HepG2 (cell line): ENCODE results near the gene DDR2. TPM values are rescaled to one million over a fixed set of nuclear protein-coding genes. Genes with fewer than 3 reads are reported as not detected.

Experiments
- FOXK1 ChIP-seq: sonication (generic); formaldehyde crosslinking; IDR thresholded peaks from 2 replicates; pipeline ENCODE4 v1.4.0; 2020; ENCODE audit warnings: low read depth, missing genetic modification reagents, borderline replicate concordance
- KLF12 ChIP-seq: sonication (generic); formaldehyde crosslinking; IDR thresholded peaks from 2 replicates; pipeline ENCODE4 v1.4.0; 2020; ENCODE audit warnings: missing genetic modification reagents, borderline replicate concordance
- MLLT10 ChIP-seq: sonication (generic); formaldehyde crosslinking; IDR thresholded peaks from 2 replicates; pipeline ENCODE4 v1.4.0; 2020; ENCODE audit warnings: missing genetic modification reagents
- PAF1 ChIP-seq: IDR thresholded peaks from 2 replicates; pipeline ENCODE4 v1.6.1; 2016; ENCODE audit warnings: missing genetic modification reagents, missing compliant biosample characterization
- SOX13 ChIP-seq, 3 experiments: fragments of 450-650 bp in 1 of 3; sonication (generic) in 1 of 3; formaldehyde crosslinking in 1 of 3; IDR thresholded peaks in 2 of 3; conservative IDR thresholded peaks in 1 of 3; 2 replicates each; pipeline versions ENCODE4 v1.5.0 to v1.6.1; 2016 to 2020; ENCODE audit warnings: antibody characterized with exemption in 1 of 3, mild to moderate bottlenecking in 1 of 3, missing compliant biosample characterization in 1 of 3, missing genetic modification reagents in 1 of 3, moderate library complexity in 1 of 3
- ZMYM2 ChIP-seq: sonication (generic); formaldehyde crosslinking; IDR thresholded peaks from 2 replicates; pipeline ENCODE4 v1.8.0; 2022; ENCODE audit warnings: mild to moderate bottlenecking, missing genetic modification reagents
- ZNF136 ChIP-seq: sonication (generic); formaldehyde crosslinking; IDR thresholded peaks from 2 replicates; pipeline ENCODE4 v1.8.1; 2022; ENCODE audit warnings: low read depth, mild to moderate bottlenecking, moderate library complexity, missing genetic modification reagents
- ZNF615 ChIP-seq: sonication (generic); formaldehyde crosslinking; IDR thresholded peaks from 2 replicates; pipeline ENCODE4 v1.5.0; 2020; ENCODE audit warnings: mild to moderate bottlenecking, missing genetic modification reagents, borderline replicate concordance
- ZNF883 ChIP-seq: sonication (generic); formaldehyde crosslinking; IDR thresholded peaks from 2 replicates; pipeline ENCODE4 v1.5.1; 2020; ENCODE audit warnings: mild to moderate bottlenecking, missing genetic modification reagents; ENCODE audit errors: not compliant biosample characterization
- polyA plus RNA-seq, 8 experiments: library from polyadenylated mRNA; depleted of rRNA in 3 of 8; stranded (reverse) in 7 of 8; unstranded in 1 of 8; fragments of >200 nt; fragmentation: Illumina TruSeq in 4 of 8; extraction: Trizol in 4 of 8; gene quantifications; 2 replicates each; pipeline versions ENCODE4 v1.2.1 to v1.2.3, GENCODE V29; 2011 to 2016; ENCODE audit warnings: low read depth in 4 of 8, missing spikeins in 1 of 8, mixed read lengths in 1 of 8; ENCODE audit not compliant: insufficient read depth in 1 of 8
- total RNA-seq, 5 experiments: library from RNA; depleted of rRNA; stranded (reverse); fragments of >200 nt; fragmentation: Illumina TruSeq; extraction: Trizol; gene quantifications; 2 replicates each; pipeline ENCODE4 v1.2.3, GENCODE V29; 2016; ENCODE audit warnings: low read depth in 1 of 5
- TF ChIP-seq, protein P1 (sequence below): sonication (generic); formaldehyde crosslinking; IDR thresholded peaks from 2 replicates; pipeline ENCODE4 v1.4.0; 2020; ENCODE audit warnings: mild to moderate bottlenecking, missing genetic modification reagents
- TF ChIP-seq, protein P2 (sequence below): sonication (generic); formaldehyde crosslinking; IDR thresholded peaks from 2 replicates; pipeline ENCODE4 v1.4.0; 2020; ENCODE audit warnings: mild to moderate bottlenecking, missing genetic modification reagents, borderline replicate concordance

DDR2 gene
- total and polyA plus RNA-seq, 2 of the 13 experiments (the other 11 are each of a cell fraction or from before 2014, with no cell fraction given): 0.36 to 0.38 TPM

DNA sequence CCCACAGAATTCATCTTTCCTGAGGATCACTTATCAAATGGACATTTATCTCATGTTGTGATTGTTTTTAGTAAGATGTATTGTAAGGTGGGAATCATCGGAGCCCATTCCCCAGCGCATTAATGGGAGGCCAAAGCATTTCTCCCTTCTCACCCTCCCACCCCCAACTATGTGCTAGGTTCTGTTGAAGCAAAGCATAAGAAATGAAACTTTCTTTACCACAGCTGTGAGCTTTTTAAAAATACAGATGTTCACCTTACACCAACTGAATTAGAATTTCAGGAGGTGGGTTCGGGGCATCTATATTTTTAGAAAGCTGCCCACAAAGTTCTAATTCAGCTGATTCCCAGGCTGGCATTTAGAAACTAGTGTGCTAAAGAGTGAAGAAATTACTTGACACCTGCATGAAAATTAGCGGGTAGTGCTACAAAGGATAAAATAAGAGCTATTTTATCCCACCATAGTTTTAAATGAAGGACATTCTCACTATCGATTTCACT lies 44.5 kb upstream of the DDR2 start (continued):
- TF ChIP-seq ZNF136 (CRISPR knock-in tag): no peak
- TF ChIP-seq, protein P1, sequence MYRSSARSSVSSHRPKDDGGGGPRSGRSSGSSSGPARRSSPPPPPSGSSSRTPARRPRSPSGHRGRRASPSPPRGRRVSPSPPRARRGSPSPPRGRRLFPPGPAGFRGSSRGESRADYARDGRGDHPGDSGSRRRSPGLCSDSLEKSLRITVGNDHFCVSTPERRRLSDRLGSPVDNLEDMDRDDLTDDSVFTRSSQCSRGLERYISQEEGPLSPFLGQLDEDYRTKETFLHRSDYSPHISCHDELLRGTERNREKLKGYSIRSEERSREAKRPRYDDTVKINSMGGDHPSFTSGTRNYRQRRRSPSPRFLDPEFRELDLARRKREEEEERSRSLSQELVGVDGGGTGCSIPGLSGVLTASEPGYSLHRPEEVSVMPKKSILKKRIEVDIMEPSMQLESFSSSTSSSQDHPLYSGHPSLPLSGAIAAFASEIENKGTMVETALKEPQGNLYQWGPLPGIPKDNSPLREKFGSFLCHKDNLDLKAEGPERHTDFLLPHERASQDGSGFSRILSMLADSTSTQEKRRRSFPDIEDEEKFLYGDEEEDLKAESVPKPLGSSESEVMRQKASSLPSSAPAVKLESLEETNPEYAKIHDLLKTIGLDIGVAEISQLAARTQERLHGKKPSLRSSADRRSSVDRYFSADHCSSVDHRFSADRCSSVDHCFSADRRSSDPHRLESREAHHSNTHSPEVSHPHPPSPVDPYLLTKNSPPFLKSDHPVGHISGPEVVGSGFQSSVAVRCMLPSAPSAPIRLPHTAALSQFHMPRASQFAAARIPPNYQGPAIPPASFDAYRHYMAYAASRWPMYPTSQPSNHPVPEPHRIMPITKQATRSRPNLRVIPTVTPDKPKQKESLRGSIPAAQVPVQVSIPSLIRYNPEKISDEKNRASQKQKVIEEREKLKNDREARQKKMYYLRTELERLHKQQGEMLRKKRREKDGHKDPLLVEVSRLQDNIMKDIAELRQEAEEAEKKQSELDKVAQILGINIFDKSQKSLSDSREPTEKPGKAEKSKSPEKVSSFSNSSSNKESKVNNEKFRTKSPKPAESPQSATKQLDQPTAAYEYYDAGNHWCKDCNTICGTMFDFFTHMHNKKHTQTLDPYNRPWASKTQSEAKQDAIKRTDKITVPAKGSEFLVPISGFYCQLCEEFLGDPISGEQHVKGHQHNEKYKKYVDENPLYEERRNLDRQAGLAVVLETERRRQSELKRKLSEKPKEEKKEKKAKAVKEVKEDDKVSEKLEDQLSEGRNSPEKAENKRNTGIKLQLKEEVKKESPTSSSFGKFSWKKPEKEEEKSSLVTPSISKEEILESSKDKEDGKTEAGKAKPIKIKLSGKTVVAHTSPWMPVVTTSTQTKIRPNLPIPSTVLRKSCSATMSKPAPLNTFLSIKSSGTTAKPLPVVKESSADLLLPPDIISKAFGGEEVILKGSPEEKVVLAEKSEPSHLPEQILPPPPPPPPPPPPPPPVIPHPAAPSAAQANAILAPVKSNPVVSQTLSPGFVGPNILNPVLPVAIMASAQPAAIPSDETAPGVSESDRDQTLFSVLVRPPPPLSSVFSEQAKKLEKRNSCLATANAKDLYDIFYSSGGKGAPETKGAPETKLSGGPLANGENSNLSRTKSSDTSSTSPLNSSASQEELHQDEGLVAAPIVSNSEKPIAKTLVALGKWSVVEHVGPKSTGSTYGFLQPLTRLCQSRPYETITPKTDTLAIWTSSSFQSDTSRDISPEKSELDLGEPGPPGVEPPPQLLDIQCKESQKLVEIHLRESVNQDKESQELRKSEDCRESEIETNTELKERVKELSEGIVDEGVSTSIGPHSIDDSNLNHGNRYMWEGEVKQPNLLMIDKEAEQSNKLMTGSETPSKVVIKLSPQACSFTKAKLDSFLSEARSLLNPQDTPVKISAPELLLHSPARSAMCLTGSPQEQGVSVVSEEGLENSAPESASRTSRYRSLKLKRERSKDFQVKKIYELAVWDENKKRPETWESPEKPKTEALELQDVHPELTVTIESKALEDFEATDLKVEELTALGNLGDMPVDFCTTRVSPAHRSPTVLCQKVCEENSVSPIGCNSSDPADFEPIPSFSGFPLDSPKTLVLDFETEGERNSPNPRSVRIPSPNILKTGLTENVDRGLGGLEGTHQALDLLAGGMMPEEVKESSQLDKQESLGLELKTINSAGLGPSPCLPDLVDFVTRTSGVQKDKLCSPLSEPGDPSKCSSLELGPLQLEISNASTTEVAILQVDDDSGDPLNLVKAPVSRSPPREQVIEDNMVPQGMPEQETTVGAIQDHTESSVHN (CRISPR knock-in tag): no peak
- no peak for TF ChIP-seq PAF1 (CRISPR knock-in tag)
- no peak for TF ChIP-seq MLLT10 (CRISPR knock-in tag)
- no peak for TF ChIP-seq KLF12 (CRISPR knock-in tag)
- TF ChIP-seq FOXK1 (CRISPR knock-in tag): no peak
- TF ChIP-seq SOX13 (IDR thresholded peaks at IDR 0.05): no peak
- no peak for TF ChIP-seq SOX13 (CRISPR knock-in tag; conservative IDR thresholded peaks at IDR 0.05 in 1 of 2, IDR thresholded peaks at IDR 0.05 in 1 of 2)
- TF ChIP-seq, protein P2, sequence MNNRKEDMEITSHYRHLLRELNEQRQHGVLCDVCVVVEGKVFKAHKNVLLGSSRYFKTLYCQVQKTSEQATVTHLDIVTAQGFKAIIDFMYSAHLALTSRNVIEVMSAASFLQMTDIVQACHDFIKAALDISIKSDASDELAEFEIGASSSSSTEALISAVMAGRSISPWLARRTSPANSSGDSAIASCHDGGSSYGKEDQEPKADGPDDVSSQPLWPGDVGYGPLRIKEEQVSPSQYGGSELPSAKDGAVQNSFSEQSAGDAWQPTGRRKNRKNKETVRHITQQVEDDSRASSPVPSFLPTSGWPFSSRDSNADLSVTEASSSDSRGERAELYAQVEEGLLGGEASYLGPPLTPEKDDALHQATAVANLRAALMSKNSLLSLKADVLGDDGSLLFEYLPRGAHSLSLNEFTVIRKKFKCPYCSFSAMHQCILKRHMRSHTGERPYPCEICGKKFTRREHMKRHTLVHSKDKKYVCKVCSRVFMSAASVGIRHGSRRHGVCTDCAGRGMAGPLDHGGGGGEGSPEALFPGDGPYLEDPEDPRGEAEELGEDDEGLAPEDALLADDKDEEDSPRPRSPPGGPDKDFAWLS (CRISPR knock-in tag): no peak
- no peak for TF ChIP-seq ZMYM2 (CRISPR knock-in tag)
- no peak for TF ChIP-seq ZNF883
- no peak for TF ChIP-seq ZNF615 (CRISPR knock-in tag)
- TF ChIP-seq, all 625 proteins: peak for 0
